ENCODE data around the gene TMTC1.

TMTC1 gene

DNA sequence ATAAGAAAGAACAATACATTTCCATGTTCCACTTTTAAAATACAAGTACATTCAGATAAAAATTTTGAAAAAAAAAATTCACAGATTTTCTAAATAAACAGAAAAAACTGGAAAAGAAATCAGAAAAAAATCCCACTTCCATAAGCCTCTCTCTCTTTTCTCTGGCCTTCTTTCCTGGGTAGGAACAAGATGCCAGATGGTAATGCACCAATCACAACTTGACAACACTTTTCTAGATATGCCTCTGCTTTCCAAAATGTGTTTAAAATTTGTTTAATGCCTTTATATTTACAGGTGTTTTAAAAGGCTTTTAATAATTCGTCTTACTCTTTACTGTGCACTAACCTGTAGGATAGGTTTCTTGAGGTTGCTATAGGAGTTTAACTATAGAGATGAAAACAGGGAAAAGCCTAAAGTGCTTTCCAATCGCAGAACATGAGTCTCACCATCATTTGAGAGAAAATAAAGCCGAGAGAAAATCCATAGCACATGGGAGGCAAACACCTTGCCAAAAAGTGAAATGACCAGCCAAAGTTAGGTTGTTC is 74.2 kb downstream of the TMTC1 start:
- DNase-seq (ENCODE audit: low read depth) = no peak

DNA sequence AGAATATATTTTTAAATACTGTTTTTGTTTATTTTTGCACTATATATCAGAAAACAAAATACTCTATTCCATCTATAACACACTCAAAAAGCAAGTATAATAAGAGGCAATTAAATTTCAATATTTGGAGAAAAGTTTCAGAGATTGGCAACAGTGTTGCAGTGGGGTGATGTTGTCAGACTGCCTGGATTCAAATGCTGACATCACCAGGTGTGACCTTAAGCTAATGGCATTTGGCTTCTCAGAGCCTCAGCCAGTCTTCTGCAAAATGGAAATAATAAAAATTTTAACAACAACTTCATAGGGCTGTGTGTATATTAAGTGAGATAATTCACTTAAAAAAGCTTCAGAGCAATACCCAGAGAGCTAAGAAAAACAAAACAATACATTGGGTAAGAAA is 74.7 kb downstream of the TMTC1 start:
- DNase-seq (ENCODE audit: low read depth) = no peak

DNA sequence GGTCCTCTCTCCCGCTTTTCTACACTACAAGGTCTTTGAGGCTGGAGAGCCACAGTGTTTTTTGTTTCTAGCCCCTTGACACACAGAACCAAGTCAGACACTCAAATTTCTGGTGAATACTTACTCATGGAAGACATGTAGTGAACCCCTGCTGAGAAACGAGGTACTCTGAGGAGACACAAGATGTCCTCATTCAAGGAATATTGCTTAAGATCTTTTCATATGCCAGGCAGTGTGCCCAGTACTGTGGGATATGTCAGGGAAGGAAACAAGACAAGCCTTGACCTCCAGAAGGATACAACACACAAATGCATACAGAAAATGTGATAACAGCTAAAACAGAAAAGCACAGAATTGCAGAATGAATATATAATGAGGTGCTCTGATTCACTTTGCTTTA is 75.9 kb downstream of the TMTC1 start:
- no peak for DNase-seq (ENCODE audit: low read depth)

DNA sequence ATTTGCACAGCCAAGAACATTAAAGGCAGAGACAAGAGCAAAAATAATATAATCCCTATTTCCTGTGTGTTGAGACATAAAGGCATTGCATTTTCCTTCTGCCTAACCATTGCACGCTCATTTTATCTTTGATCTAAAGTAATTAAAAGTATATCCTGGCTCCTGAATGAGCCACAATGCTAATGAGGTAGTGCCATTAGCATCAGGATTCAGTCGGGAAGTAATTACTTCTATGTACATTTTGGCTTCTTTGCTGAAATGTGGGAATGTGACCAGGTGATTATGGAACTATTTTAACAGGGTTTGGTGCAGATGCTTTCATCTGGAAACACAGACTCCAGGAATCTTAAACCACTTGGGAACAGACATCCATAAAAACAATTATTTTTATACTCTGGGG is 77.4 kb downstream of the TMTC1 start:
- no peak for DNase-seq (ENCODE audit: low read depth)

DNA sequence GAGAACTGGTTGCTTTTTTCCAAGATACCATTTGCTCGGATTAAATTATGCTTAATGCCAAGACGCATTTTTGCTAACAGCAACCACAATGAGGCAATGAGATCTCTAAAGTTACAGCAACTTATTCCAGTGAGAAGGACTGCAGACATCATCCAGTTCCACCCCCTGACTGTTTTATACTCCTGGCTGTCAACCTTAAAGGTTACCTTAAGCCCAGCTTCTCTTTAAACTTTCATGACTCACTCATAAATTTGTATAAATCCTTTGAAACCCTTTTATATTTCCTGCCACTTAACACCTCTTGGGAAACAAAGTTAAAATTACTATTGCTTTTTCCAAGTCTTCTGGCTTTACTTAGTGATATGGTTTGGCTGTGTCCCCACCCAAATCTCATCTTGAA is 80.2 kb downstream of the TMTC1 start:
- no peak for DNase-seq (ENCODE audit: low read depth)

DNA sequence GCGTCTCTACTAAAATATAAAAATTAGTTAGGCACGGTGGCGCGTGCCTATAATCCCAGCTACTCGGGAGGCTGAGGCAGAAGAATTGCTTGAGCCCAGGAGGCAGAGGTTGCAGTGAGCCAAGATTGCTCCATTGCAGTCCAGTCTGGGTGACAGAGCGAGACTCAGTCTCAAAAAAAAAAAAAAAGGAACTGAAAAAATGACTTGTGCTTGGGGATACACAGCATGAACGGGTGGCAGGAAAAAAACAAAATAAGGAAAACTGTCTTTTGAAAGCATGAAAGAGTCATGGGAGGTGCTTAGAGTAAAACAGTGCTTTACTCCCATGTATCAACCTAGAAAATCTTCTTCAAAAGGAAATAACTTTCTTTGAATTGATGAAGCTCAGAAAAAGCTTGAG is 80.8 kb downstream of the TMTC1 start:
- no peak for DNase-seq (ENCODE audit: low read depth)

DNA sequence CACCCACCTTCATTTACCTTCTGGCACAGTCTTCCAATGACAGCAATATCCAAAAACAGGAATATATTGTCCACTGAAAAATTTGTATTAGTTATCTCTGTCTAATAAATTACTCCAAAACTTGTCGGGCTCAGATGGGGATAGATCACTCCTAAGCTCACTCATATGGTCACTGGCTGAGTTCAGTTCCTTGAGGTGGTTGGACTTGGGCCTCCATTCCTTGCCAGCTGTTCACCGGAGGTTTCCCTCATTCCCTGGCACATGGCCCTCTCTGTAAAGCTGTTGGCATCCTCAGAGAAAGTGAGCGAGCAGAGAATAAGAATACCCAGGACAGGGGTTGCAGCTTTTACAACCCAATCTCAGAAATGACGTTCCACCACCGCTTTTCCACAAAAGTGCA is 81.5 kb downstream of the TMTC1 start:
- DNase-seq (ENCODE audit: low read depth) = no peak

DNA sequence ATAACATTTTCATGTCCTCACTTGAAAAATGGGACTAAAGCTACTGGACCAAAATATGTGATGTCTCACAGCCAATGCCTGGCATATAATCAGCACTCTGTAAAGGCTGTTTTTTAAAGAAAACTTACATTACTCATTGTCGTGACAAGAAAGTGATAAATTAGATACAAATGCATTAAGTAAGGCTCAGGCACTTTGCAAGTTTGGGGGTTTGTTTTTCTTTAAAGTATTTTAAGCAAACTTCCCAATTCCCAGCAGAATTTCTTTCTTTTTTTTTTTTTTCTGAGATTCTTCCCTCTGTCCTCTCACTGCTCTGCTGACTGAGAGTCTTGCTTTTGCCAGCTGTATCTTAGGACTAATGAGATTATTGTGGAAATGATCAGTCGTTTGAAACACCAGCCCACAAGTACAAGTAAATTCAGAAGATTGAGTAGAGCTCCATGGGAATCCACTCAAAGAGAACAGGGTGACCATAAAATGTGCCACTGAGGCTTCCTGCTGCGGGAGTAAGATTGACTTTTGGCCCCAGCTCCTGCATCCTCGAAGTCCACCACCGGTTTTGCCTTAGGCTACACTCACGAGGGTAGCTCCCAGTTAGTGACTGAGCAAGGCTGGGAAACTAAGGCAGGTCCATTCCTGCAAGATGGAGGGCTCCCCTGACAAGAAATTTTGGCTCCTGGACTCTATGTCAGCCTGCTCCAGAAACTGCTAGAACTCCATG is 82.8 kb downstream of the TMTC1 start:
- no peak for DNase-seq (ENCODE audit: low read depth)

DNA sequence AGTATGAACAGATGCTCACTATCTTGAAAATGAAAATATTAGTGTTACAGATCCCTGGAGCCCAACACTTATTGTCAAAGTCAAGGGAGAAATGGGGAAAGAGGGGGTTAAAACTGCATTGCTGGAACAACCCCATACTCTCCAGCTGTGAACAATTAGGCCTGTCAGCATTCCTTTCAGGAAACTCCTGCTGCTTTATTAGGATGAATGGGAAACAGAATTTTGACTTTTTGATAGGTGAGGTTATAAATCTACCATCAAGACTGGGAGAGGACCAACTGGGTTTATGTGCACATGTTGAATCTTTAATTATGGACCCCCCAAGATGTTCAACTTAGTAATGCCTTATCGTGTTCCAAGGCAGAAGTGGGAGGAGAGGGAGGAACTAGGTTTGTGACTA is 85.0 kb downstream of the TMTC1 start:
- DNase-seq (ENCODE audit: low read depth) = no peak

DNA sequence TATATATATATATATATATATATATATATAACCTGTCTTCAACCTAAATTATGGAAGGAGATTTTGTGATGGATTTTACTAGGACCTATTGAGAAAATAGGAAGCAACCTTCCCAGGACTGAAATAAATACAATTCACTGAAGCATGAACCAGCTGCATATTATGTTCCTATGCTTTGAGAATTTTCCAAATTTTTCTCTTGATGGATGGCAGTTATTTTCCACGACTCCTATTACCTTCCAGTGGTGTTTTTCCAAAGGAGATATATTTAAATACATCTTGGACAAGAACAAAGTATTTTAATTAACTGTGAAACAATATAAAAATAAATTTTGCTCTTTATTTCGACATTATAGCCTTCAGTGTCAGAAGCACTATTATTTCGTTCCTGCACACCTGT is 87.9 kb downstream of the TMTC1 start:
- DNase-seq (ENCODE audit: low read depth) = no peak

DNA sequence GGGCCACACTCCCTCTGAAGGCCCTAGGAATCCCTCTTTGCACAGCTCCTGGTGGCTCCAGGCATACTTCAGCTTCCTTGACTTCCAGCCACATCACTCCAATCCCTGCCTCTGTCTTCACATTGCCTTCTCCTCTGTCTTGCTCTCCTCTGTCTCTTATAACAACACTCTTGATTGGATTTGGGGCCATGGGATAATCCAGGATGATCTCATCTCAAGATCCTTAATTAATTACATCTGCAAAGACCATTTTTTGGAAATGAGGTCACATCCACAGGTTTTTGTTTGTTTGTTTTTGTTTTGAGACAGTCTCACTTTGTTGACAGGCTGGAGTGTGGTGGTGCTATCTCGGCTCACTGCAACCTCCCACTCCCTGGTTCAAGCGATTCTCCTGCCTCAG is 88.7 kb downstream of the TMTC1 start:
- no peak for DNase-seq (ENCODE audit: low read depth)

DNA sequence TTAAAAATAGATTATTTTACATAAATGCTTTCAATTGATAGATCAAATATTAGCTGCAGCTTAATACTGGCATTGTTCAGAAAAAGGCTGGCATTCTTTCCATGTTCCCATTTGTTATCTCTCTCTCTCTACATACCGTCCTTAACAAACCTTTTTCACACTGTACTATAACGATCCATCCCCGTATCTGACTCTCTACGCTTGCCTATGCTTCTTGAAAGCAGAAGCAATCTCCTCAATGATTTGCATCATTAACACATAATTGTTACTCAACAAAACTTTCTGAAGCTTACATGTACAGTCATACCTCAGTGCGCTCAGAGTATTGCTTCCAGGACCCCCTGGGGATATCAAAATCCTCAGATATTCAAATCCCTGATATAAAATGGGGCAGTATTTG is 89.7 kb downstream of the TMTC1 start:
- DNase-seq (ENCODE audit: low read depth) = no peak

DNA sequence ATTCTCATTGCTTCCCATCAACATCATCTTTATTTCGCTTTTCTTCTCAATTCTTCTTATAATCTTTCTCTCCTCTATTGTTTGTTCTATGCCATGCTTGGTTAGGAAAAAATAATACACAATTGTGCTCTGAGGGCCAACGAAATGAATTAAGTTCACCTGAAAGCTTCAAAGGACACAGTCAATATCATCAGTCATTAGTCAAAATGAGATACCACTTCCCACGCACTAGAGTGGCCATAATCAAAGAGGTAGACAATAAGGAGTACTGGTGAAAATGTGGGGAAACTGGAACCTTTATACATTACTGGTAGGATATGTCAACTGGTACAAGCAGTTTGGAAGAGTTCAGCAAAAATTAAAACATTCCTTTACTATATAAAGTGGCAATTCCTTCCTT is 91.5 kb downstream of the TMTC1 start:
- no peak for DNase-seq (ENCODE audit: low read depth)

DNA sequence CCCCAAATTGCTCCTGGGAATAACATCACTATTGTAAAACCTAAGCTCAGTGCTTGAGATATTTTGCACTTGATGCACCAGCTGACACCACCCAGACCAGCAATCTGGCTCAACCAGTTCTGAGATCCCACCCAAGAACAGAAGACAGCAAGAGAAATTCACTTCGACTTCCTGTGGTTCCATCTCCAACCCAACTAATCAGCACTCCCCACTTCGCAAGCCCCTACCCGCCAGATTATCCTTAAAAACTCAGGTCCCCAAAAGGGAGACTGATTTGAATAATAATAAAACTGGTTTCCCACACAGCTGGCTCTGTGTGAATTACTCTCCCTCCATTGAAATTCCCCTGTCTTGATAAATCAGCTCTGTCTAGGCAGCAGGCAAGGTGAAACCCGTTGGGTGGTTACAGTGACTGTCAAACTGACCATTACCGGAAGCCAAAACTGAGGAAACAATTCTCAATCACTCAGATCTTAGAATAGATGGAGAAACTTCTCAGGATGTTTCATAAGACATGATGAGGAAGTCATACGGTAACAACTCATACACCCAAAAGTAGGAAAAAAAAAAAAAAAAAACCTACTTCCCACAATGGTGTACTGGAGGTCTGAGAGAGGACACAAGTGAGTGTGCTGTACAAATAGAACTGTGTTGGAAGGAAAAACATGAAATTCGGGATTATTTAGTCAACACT is 92.4 kb downstream of the TMTC1 start:
- no peak for DNase-seq (ENCODE audit: low read depth)

DNA sequence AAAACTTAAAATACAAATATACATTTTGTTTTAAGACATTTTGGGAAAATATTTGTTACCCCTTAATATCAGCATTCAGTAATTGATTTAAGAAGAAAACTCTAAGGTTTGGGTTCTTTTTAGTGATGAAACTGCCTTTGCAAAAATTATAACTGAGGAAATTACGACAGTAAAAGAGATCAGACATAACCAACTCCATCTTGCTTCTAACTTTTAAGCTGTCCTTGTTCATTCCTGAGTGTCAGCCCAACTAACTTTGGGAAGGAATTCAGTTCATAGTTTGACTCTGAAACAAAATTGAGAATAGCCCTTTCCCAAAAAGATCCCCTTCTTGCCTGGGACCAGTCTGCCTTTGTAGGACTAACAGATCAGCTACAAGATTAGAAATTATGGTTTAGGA is 93.0 kb downstream of the TMTC1 start:
- DNase-seq (ENCODE audit: low read depth) = no peak

DNA sequence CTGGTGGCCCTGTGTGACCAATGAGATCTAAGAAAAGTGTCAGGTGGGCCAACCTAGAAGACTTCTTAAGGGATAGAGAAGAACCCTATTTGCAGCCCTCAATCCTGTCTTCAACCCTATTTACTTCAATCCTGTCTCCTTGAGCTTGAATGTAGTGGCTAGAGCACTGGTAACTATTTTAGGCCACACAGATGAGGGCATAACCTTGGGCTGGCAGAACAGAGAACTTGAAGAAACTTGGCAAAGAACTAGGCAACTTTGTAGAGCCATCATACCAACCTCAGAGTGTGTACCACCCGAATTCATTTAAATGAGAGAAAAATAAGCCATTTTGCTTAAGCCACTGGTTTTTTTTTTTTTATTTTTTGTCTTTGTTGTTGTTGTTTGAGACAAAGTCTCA is 94.8 kb downstream of the TMTC1 start:
- DNase-seq (ENCODE audit: low read depth) = no peak

DNA sequence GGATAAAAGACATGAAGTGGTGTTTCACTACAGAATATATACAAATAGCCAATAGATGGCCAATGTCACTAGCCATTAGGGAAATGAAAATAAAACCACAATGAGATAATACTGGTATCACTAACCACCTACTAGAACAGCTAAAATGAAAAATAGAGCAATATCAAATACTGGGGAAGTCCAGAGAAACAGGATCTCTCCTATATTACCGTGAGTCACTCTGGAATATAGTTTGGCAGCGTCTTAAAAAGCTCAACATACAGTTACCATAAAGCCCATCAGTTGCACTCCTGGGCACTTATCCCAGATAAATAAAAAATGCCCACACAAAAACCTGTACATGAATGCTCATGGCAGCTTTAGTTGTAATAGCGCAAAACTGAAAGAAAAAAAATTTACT is 101.7 kb downstream of the TMTC1 start:
- no peak for DNase-seq (ENCODE audit: low read depth)

DNA sequence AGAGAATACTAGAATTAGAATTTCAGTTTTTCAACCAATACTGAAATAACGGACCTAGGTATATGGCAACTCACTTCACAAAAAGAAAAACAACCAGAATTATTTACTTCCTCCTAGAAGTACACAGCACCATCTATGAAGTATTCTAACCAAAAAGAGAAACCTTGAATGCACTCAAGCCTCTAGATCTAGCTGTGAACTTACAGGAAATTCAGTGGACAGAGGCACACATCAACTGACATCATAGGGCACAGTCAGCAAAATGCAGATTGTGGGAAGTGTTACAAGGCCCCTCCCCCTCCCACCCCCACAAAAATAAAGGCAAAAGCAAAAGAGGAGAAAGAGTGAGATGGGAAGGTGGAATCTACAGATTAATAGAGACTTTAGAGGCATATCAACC is 102.4 kb downstream of the TMTC1 start:
- no peak for DNase-seq (ENCODE audit: low read depth)

DNA sequence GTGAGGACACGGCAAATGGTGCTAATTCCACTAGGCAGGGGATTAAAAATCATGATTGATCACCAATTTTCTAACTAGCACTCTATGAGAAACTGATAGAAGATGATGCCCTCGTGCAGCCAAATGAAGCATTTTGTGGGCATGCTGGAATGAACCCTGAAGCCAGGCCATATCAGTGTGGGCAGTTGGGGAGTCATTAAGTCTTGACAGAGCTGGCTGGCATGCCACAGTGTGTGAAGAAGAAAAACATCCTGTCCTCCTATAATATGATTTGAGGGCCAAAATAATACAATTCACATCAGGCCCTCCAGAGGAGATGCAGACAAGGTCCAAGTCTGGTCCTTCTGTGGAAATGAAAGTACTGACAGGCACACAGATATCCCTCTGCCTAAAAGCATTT is 107.1 kb downstream of the TMTC1 start:
- DNase-seq (ENCODE audit: low read depth) = no peak

DNA sequence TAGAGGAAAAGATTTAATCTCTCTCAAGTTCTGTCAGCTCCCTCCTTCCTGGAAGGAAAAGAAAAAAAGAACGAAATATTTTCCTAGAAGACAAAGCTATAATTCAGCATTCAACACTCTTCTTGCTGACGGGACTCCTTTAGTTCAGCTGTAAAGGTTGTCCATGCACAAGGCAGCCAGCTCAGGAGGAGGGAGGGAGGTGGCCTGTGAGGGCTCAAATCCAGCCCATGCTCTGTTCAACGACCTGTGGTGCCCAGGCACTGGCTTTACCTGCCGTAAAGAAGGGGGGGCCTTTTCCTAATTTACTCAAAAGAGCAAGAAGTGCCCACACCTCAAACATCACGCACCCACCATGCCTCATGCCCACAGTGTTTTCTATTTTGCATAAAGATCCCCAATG is 109.3 kb downstream of the TMTC1 start:
- DNase-seq (ENCODE audit: low read depth) = no peak

DNA sequence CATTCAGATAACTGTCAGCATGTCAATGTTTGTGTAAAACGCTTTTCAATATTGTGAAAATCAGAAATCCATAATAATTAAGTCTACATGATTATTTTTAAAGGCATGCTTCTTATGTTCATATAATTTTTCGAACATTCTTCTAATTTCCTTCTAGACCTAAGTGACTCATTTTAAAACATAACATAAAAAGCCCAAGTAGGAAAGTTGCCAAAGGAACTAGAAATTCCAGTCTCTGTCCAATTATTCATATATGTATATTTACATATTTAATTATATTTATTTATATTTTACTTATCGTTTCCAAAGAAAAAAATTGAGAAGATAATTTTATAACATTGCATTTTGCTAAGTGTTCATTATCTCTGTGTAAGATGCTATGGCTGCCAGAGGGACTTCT is 110.4 kb downstream of the TMTC1 start:
- DNase-seq (ENCODE audit: low read depth) = no peak

DNA sequence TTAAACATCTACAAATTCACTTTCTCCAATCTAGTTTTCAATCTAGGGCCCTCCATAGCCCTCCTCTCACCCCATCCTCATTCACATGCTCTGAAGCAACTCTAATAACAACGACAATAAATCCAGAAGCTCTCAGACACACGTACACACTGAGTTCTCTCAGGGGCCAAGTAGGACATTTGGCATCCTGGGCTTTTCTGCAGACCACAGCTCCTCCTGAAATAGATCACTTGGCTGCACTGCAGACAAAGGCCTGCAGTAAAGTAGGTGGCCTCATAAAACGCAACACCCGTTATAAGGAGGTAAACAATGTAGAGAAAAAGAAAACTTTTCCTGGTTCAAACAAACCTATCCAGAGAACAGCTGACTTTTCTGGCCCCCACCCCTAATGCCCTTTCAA is 111.2 kb downstream of the TMTC1 start:
- no peak for DNase-seq (ENCODE audit: low read depth)

DNA sequence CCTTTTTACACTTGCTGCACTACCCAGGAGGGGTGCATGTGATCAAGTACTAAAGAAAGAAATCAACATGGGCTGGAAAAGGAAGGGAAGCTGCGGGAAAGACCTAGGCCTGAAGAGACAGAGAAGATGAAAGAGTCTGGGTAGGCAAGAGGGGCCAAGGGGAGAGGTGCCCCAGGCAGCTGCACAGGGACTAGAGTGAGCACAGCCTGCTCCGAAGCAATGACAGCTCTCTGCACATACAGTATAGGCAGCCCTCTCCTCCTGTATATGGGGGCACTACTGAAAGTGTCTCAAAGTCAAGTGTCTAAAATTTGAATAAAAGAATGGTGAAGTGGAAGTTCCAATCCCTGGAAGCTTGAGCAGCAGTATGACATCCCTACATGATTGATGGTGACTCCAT is 112.0 kb downstream of the TMTC1 start:
- no peak for DNase-seq (ENCODE audit: low read depth)

DNA sequence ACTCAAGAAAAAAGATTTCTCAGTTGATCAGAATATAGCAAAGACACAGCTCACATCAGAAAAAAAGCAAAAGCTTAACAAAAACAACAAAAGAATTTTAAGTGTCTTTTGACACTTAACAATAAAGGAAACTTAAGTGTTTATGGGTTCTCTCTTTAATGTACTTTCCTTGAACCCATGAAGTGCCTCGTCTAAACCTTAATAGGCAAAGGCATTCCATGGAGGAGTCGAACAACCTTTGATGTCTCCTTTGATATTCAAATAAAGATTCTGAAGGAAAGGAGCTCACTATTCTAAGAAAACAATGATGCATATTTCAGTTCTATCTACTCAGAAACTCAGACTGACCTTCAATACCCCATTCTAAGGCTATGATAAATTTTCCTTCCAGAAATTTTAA is 116.7 kb downstream of the TMTC1 start:
- no peak for DNase-seq (ENCODE audit: low read depth)
